ENCODE results near the gene NFX1.
"Not testable (repeated sequence)": the region's sequence is repeated elsewhere in the genome, so short reads cannot be mapped to it uniquely, and the experiment has no call there.

The NFX1 gene

GRCh38 chr9:33401809-33402208, 111.5 kb downstream of the NFX1 start:
- H3K4me3 ChIP-seq; H3K27me3 ChIP-seq (ENCODE audit: low read depth); H3K9me3 ChIP-seq; in situ Hi-C loops (cut with MboI; ENCODE audit: low sequenced_read_pairs); H3K36me3 ChIP-seq (replicated peaks); H3K4me1 ChIP-seq; DNase-seq (ENCODE audit: low spot score in 2 of 2): not testable (repeated sequence)

- H3K9me3 ChIP-seq; in situ Hi-C loops (cut with MboI; ENCODE audit: low sequenced_read_pairs); H3K36me3 ChIP-seq (replicated peaks); H3K4me3 ChIP-seq; H3K4me1 ChIP-seq; H3K27me3 ChIP-seq (ENCODE audit: low read depth); DNase-seq (ENCODE audit: low spot score in 2 of 2): not testable (repeated sequence)
Observed at GRCh38 chr9:33402371-33402770, 112.1 kb downstream of the NFX1 start, which contains the start of gene AQP7. AQP7 (minus strand) TSS chr9:33402568; CDS start chr9:33401262, 1,306 bp downstream.

- Histone ChIP-seq H3K9me3 (no peaks in the 10 kb centered on the region), H3K36me3 (replicated peaks) (no peaks in the 10 kb centered on the region), H3K27me3 (ENCODE audit: low read depth) (no peaks in the 10 kb centered on the region), H3K4me3 (no peak overlapping the region), H3K4me1 (no peaks in the 10 kb centered on the region)
- in situ Hi-C loops (cut with MboI; ENCODE audit: low sequenced_read_pairs) = no loop called here
- DNase-seq (ENCODE audit: low spot score in 2 of 2) = no peak
Observed at GRCh38 chr9:33403941-33404787, 113.8 kb downstream of the NFX1 start.

- H3K9me3 ChIP-seq = no peaks in the 10 kb centered on the region
- no peaks in the 10 kb centered on the region for H3K27me3 ChIP-seq (ENCODE audit: low read depth)
- no peaks in the 10 kb centered on the region for H3K4me1 ChIP-seq
- in situ Hi-C loops (cut with MboI; ENCODE audit: low sequenced_read_pairs) = no loop called here
- DNase-seq (ENCODE audit: low spot score in 2 of 2) = no peak
- H3K36me3 ChIP-seq (replicated peaks) = no peaks in the 10 kb centered on the region
- H3K4me3 ChIP-seq = no peak overlapping the region
Observed at GRCh38 chr9:33404788-33405362, 114.6 kb downstream of the NFX1 start.

GRCh38 chr9:33407061-33407460, 116.7 kb downstream of the NFX1 start:
- no peaks in the 10 kb centered on the region for H3K36me3 ChIP-seq (replicated peaks)
- H3K27me3 ChIP-seq (ENCODE audit: low read depth) = no peaks in the 10 kb centered on the region
- no peak overlapping the region for H3K4me3 ChIP-seq
- no peaks in the 10 kb centered on the region for H3K9me3 ChIP-seq
- no peaks in the 10 kb centered on the region for H3K4me1 ChIP-seq
- in situ Hi-C loops (cut with MboI; ENCODE audit: low sequenced_read_pairs) = no loop called here
- no peak for DNase-seq (ENCODE audit: low spot score in 2 of 2)

GRCh38 chr9:33408087-33408486, 117.8 kb downstream of the NFX1 start:
- no peak for DNase-seq (ENCODE audit: low spot score in 2 of 2)

GRCh38 chr9:33414268-33414667, 124.0 kb downstream of the NFX1 start:
- Histone ChIP-seq H3K4me1 (no peaks in the 10 kb centered on the region), H3K27me3 (ENCODE audit: low read depth) (no peaks in the 10 kb centered on the region), H3K36me3 (replicated peaks) (no peaks in the 10 kb centered on the region), H3K4me3 (no peak overlapping the region), H3K9me3 (no peaks in the 10 kb centered on the region)
- in situ Hi-C loops (cut with MboI; ENCODE audit: low sequenced_read_pairs) = no loop called here
- DNase-seq (ENCODE audit: low spot score in 2 of 2) = no peak

More at GRCh38 chr9:33408087-33408486, 117.8 kb downstream of the NFX1 start:
- no peaks in the 10 kb centered on the region for H3K27me3 ChIP-seq (ENCODE audit: low read depth)
- no peaks in the 10 kb centered on the region for H3K9me3 ChIP-seq
- in situ Hi-C loops (cut with MboI; ENCODE audit: low sequenced_read_pairs) = no loop called here
- no peaks in the 10 kb centered on the region for H3K36me3 ChIP-seq (replicated peaks)
- H3K4me1 ChIP-seq = no peaks in the 10 kb centered on the region
- no peak overlapping the region for H3K4me3 ChIP-seq

GRCh38 chr9:33414889-33415500, 124.7 kb downstream of the NFX1 start:
- in situ Hi-C loops (cut with MboI; ENCODE audit: low sequenced_read_pairs) = no loop called here
- DNase-seq (ENCODE audit: low spot score in 2 of 2) = no peak

GRCh38 chr9:33415501-33416038, 125.3 kb downstream of the NFX1 start:
- Histone ChIP-seq H3K27me3 (ENCODE audit: low read depth) (no peaks in the 10 kb centered on the region), H3K4me1 (no peaks in the 10 kb centered on the region), H3K9me3 (no peaks in the 10 kb centered on the region), H3K4me3 (no peak overlapping the region), H3K36me3 (replicated peaks) (no peaks in the 10 kb centered on the region)
- in situ Hi-C loops (cut with MboI; ENCODE audit: low sequenced_read_pairs) = no loop called here
- peak; percentile 15 to 85 for DNase-seq (ENCODE audit: low spot score in 2 of 2)

More at GRCh38 chr9:33414889-33415500, 124.7 kb downstream of the NFX1 start:
- Histone ChIP-seq H3K27me3 (ENCODE audit: low read depth) (no peaks in the 10 kb centered on the region), H3K36me3 (replicated peaks) (no peaks in the 10 kb centered on the region), H3K4me1 (no peaks in the 10 kb centered on the region), H3K9me3 (no peaks in the 10 kb centered on the region), H3K4me3 (no peak overlapping the region)

- no peaks in the 10 kb centered on the region for H3K9me3 ChIP-seq
- H3K4me3 ChIP-seq = no peak overlapping the region
- no peaks in the 10 kb centered on the region for H3K36me3 ChIP-seq (replicated peaks)
- no peaks in the 10 kb centered on the region for H3K4me1 ChIP-seq
- in situ Hi-C loops (cut with MboI; ENCODE audit: low sequenced_read_pairs) = no loop called here
- no peaks in the 10 kb centered on the region for H3K27me3 ChIP-seq (ENCODE audit: low read depth)
- DNase-seq (ENCODE audit: low spot score in 2 of 2) = no peak
Observed at GRCh38 chr9:33416996-33417395, 126.7 kb downstream of the NFX1 start.

- in situ Hi-C loops (cut with MboI; ENCODE audit: low sequenced_read_pairs) = no loop called here
- no peak for DNase-seq (ENCODE audit: low spot score in 2 of 2)
- Histone ChIP-seq H3K36me3 (replicated peaks) (no peaks in the 10 kb centered on the region), H3K9me3 (no peaks in the 10 kb centered on the region), H3K4me3 (no peak overlapping the region), H3K4me1 (no peaks in the 10 kb centered on the region), H3K27me3 (ENCODE audit: low read depth) (no peaks in the 10 kb centered on the region)
Observed at GRCh38 chr9:33418090-33418489, 127.8 kb downstream of the NFX1 start.

- H3K27me3 ChIP-seq (ENCODE audit: low read depth) = no peaks in the 10 kb centered on the region
- no peak for DNase-seq (ENCODE audit: low spot score in 2 of 2)
- no peaks in the 10 kb centered on the region for H3K9me3 ChIP-seq
- H3K36me3 ChIP-seq (replicated peaks) = no peaks in the 10 kb centered on the region
- in situ Hi-C loops (cut with MboI; ENCODE audit: low sequenced_read_pairs) = no loop called here
- no peak overlapping the region for H3K4me3 ChIP-seq
- no peaks in the 10 kb centered on the region for H3K4me1 ChIP-seq
Observed at GRCh38 chr9:33419708-33420303, 129.5 kb downstream of the NFX1 start.
